Testis (tissue), 2 donors: Measurements from ENCODE around the gene DPH2.

Source experiments
- POLR2A ChIP-seq: fragments of 450-650 bp; IDR thresholded peaks from one replicate; pipeline ENCODE4 v1.6.1; 2017; ENCODE audit warnings: antibody characterized with exemption, mild to moderate bottlenecking, moderate library complexity
- TF ChIP-seq, protein P1 (sequence below), 3 experiments: fragments of 450-650 bp in 2 of 3; fragments of 200-600 bp in 1 of 3; sonication (generic) in 1 of 3; IDR thresholded peaks; one replicate each; pipeline ENCODE4 v1.5.1; 2016 to 2019; ENCODE audit warnings: antibody characterized with exemption in 3 of 3, mild to moderate bottlenecking in 2 of 3, moderate library complexity in 1 of 3

DNA sequence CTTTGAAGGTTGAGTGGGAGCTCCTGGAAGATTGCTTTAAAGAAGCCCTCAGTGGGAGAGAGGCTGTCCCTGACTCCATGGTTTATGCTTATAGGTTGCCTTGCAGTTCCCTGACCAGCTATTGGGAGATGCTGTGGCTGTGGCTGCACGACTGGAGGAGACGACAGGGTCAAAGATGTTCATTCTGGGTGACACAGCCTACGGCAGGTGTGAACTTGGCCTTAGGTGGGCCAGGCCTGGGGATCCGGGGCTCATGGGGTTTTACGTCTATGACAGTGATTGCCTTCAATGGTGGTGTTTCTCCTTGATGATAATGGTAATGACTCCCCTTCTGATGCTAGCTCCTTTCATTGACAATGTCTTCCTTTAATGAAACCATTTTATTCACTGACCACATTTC lies 692 bp downstream of the DPH2 start:
- TF ChIP-seq POLR2A, result no peak
- TF ChIP-seq, protein P1, sequence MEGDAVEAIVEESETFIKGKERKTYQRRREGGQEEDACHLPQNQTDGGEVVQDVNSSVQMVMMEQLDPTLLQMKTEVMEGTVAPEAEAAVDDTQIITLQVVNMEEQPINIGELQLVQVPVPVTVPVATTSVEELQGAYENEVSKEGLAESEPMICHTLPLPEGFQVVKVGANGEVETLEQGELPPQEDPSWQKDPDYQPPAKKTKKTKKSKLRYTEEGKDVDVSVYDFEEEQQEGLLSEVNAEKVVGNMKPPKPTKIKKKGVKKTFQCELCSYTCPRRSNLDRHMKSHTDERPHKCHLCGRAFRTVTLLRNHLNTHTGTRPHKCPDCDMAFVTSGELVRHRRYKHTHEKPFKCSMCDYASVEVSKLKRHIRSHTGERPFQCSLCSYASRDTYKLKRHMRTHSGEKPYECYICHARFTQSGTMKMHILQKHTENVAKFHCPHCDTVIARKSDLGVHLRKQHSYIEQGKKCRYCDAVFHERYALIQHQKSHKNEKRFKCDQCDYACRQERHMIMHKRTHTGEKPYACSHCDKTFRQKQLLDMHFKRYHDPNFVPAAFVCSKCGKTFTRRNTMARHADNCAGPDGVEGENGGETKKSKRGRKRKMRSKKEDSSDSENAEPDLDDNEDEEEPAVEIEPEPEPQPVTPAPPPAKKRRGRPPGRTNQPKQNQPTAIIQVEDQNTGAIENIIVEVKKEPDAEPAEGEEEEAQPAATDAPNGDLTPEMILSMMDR (IDR thresholded peaks at IDR 0.05), result no peak
